ENCODE results near the gene GTF2H1.

GRCh38 chr11:18295316-18295715, 27.1 kb upstream of the GTF2H1 start:
- TF ChIP-seq CTCF (IDR thresholded peaks at IDR 0.05 in 8 of 11, conservative IDR thresholded peaks at IDR 0.05 in 3 of 11) (no peak), POLR2AphosphoS5 (IDR thresholded peaks at IDR 0.05) (no peak), POLR2A (IDR thresholded peaks at IDR 0.05) (no peak)
